HG03521 (cell line): ENCODE measurements around the gene CCDC57.

Experiments used
- ATAC-seq: cut with Tn5 transposase; IDR thresholded peaks from one replicate; pipeline ENCODE4 v1.9.1; 2021; ENCODE audit warnings: mild to moderate bottlenecking, moderate library complexity; ENCODE audit not compliant: unreplicated experiment

CCDC57 gene

GRCh38 chr17:82055023-82055964 is 157.3 kb downstream of the CCDC57 start:
- ATAC-seq = no peak

GRCh38 chr17:82054351-82055022 is 158.2 kb downstream of the CCDC57 start:
- no peak for ATAC-seq

DNA sequence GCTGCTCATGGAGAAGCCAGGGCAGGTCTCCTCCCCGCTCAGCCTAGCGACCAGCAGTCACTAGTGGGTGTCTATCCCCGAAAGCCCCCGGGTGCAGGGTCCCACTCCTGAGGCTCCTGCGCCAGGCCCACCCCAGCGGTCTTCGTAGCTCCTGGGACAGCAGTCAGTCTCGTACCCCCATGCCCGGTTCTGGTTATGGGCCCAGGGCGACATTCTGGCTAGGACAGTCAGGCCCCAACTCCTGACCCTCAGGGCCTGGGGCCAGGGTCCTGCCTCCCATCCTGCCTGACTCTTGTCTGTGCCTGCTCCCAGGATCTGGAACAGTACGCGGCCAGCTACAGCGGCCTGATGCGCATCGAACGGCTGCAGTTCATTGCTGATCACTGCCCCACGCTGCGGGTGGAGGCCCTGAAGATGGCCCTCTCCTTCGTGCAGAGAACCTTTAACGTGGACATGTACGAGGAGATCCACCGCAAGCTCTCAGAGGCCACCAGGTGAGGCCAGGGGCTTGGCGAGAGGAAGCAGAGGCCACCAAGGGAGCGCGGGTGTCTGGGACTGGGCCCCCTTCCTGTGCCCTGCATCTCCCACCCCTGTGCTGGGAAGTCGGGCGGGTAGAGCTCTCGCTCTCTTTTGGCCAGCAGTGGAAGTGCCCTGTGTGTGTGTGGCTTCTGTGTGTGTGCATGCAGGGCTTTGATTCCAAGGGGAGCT is 158.9 kb downstream of the CCDC57 start:
- no peak for ATAC-seq

DNA sequence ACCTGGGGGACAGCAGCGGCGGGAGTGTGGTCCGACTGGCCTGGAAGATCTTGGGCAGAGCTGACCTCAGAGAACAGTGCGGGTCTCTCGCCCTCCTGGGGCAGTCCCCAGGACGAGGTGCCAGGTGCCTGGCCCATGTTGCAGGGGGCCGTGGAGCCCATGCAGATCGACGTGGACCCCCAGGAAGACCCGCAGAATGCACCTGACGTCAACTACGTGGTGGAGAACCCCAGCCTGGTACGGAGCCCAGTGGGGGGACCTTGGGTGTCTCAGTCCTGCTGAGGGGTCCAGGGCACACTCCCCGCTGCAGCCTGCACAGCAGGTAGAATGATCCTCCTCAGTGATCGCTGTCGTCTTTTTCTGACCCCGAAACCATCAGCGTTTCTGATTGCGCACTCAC is 159.5 kb downstream of the CCDC57 start:
- no peak for ATAC-seq

DNA sequence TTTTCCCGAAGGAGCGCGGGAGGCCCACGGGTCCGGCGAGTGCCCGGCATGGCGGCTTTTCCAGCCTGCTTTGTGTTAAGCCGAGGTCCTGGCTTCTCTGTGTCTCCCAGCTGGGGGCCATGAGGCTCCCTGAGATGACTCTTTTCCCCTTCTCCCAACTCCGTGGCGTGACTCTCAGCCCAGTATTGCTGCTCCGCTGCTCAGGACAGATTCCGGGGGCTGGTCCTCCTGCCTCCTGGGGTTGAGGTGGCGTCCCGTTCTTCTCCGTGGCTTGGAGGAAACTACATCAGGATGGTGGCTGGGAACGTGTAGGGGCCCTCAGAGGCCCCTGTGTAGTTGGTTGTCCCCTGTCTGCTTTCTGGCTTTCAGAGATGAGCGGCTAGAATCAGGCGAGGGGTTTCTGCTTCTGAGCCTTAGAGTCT is 160.0 kb downstream of the CCDC57 start:
- no peak for ATAC-seq

DNA sequence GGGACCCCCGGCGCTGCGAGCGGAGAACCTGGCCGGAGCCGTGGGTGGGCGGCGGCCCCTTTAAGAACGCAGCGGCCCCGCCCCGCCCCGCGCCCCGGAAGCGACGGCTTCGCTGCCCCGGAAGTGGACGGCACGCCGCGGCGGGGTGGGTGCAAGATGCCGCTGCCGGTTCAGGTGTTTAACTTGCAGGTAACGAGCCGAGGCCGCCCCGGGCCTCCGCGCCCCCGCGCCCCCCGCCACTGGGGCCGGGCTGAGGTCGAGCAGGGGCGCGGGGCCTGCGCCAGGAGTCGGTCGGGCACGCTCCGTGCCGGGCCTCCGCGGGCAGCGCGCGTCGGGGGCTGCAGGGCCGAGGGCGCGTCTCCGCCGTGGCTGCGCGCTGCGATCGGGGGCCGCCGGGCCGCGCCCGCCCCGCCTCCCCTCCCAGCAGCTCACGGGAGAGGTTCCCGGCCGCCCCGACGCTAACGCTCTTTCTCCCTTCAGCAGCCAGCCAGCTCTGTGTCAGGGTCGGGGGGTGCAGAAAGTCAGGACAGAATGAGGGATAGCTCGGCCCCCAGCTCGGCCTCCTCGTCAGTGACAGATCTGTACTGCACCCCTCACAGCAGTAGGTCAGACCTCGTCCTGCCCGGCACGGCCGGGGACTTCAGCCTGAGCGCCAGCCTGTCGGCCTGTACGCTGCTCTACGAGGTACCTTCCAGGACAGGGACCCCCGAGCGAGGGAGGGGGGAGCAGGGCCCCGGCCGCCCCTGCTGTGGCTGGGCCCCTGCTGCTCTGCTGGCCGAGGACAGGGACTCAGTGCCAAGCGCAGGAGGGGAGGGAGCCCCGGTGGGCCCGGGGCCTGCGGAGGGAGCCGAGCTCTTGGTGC is 160.6 kb downstream of the CCDC57 start, which contains the start of the genes GPS1 and RFNG:
Gene GPS1 (plus strand): TSS at position 123 of the 862 bp plus-strand sequence. CDS start 34 bp downstream, at position 157.
Gene RFNG (minus strand): TSS at position 36 of the 862 bp plus-strand sequence. CDS start 45 bp downstream, outside the sequence.
- peak; percentile 65 for ATAC-seq
